ENCODE data around the gene C2CD2.

DNA sequence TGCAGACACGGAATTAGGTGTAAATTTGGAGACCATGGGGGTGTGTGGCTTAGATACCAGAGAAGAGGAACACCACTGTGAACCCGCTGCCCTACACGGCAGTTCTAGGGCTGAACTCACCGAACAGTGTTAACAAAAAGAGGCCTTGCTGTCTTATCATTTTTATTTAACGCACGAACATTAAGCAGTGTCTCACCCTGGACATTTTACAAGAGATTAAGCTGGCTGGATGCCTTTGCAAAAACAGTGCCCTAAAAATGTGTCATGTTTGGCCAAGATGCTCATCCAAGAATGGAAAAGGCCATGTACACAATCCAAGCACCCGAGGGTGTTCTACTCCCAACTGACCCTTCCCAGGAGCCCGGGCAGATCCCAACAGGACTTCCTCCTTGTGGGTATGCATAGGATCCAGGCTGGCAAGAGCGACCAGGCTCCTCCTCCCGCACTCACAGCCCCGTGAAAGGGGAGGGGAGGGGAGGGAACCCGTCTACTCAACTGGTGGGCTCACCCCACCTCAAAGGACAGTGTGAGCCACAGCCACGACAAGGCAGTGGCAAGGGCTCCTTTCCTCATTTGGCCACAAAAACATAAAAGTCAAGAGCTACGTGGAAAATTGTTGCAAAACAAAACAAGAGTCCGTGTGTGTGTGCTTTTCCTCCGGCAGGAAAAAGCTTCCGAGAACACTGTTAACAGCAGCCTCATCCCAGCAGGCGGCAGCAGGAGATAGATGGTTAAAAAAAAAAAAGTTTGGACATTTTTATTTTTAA lies 20.3 kb downstream of the C2CD2 start:
- TF ChIP-seq JUNB (IDR thresholded peaks at IDR 0.05; ENCODE audit: unreplicated experiment): no peak
- TF ChIP-seq, protein P1, sequence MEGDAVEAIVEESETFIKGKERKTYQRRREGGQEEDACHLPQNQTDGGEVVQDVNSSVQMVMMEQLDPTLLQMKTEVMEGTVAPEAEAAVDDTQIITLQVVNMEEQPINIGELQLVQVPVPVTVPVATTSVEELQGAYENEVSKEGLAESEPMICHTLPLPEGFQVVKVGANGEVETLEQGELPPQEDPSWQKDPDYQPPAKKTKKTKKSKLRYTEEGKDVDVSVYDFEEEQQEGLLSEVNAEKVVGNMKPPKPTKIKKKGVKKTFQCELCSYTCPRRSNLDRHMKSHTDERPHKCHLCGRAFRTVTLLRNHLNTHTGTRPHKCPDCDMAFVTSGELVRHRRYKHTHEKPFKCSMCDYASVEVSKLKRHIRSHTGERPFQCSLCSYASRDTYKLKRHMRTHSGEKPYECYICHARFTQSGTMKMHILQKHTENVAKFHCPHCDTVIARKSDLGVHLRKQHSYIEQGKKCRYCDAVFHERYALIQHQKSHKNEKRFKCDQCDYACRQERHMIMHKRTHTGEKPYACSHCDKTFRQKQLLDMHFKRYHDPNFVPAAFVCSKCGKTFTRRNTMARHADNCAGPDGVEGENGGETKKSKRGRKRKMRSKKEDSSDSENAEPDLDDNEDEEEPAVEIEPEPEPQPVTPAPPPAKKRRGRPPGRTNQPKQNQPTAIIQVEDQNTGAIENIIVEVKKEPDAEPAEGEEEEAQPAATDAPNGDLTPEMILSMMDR (conservative IDR thresholded peaks at IDR 0.05; ENCODE audit: low read depth in 2 of 2): no peak
